ENCODE data around the gene GPR143. TPM values are rescaled to one million over a fixed set of nuclear protein-coding genes. Genes with fewer than 3 reads are reported as not detected.
"Not testable (repeated sequence)": the region's sequence is repeated elsewhere in the genome, so short reads cannot be mapped to it uniquely, and the experiment has no call there.

GPR143 gene
- not detected for total RNA-seq

- Mint-ChIP-seq H3K9me3 (ENCODE audit: insufficient read depth) (no peaks in the 10 kb centered on the region), H3K27me3 (ENCODE audit: low read depth) (peaks cover 12% of the 10 kb centered on the region), H3K27ac (no peak within 1 kb of the TSS), H3K4me1 (ENCODE audit: low read depth) (peaks cover 11% of the 10 kb centered on the region), H3K4me3 (no peak within 1 kb of the TSS), H3K36me3 (ENCODE audit: low read depth) (no peaks in the 10 kb centered on the region)
- ChIA-PET POLR2A (no interaction called here), CTCF (no interaction called here)
- ATAC-seq, result no peak
- no peak for DNase-seq
Observed at GRCh38 chrX:9765737-9766097, at the start of gene GPR143. TSS of gene GPR143 (minus strand) at chrX:9765847. CDS start at chrX:9765817, 30 bp downstream.

GRCh38 chrX:9811086-9811485 lies 45.4 kb upstream of the GPR143 start:
- H3K27me3 Mint-ChIP-seq (ENCODE audit: low read depth); DNase-seq; POLR2A ChIA-PET; H3K9me3 Mint-ChIP-seq (ENCODE audit: insufficient read depth); H3K4me1 Mint-ChIP-seq (ENCODE audit: low read depth); CTCF ChIA-PET; H3K36me3 Mint-ChIP-seq (ENCODE audit: low read depth); H3K4me3 Mint-ChIP-seq; ATAC-seq; H3K27ac Mint-ChIP-seq: not testable (repeated sequence)

- H3K36me3 Mint-ChIP-seq (ENCODE audit: low read depth); H3K4me1 Mint-ChIP-seq (ENCODE audit: low read depth); H3K27ac Mint-ChIP-seq; H3K4me3 Mint-ChIP-seq; CTCF ChIA-PET; POLR2A ChIA-PET; H3K9me3 Mint-ChIP-seq (ENCODE audit: insufficient read depth); DNase-seq; H3K27me3 Mint-ChIP-seq (ENCODE audit: low read depth); ATAC-seq: not testable (repeated sequence)
Observed at GRCh38 chrX:9809876-9810275, 44.2 kb upstream of the GPR143 start.

- Mint-ChIP-seq H3K9me3 (ENCODE audit: insufficient read depth) (no peaks in the 10 kb centered on the region), H3K36me3 (ENCODE audit: low read depth) (no peaks in the 10 kb centered on the region), H3K4me3 (no peak overlapping the region), H3K27ac (no peak overlapping the region), H3K27me3 (ENCODE audit: low read depth) (no peaks in the 10 kb centered on the region), H3K4me1 (ENCODE audit: low read depth) (no peaks in the 10 kb centered on the region)
- ChIA-PET CTCF (no interaction called here), POLR2A (no interaction called here)
- ATAC-seq (no peak), DNase-seq (no peak)
Observed at GRCh38 chrX:9807355-9808182, 41.9 kb upstream of the GPR143 start.

- DNase-seq (no peak), ATAC-seq (no peak)
- peaks cover under 1% of the 10 kb centered on the region for H3K9me3 Mint-ChIP-seq (ENCODE audit: insufficient read depth)
- no peaks in the 10 kb centered on the region for H3K36me3 Mint-ChIP-seq (ENCODE audit: low read depth)
- H3K27me3 Mint-ChIP-seq (ENCODE audit: low read depth), result no peaks in the 10 kb centered on the region
- no peak overlapping the region for H3K4me3 Mint-ChIP-seq
- no peaks in the 10 kb centered on the region for H3K4me1 Mint-ChIP-seq (ENCODE audit: low read depth)
- ChIA-PET POLR2A (no interaction called here), CTCF (no interaction called here)
- no peak overlapping the region for H3K27ac Mint-ChIP-seq
Observed at GRCh38 chrX:9805956-9806355, 40.3 kb upstream of the GPR143 start.

- Mint-ChIP-seq H3K36me3 (ENCODE audit: low read depth) (no peaks in the 10 kb centered on the region), H3K27ac (no peak overlapping the region), H3K27me3 (ENCODE audit: low read depth) (no peaks in the 10 kb centered on the region), H3K9me3 (ENCODE audit: insufficient read depth) (peaks cover 3% of the 10 kb centered on the region), H3K4me3 (no peak overlapping the region), H3K4me1 (ENCODE audit: low read depth) (no peaks in the 10 kb centered on the region)
- POLR2A ChIA-PET, result no interaction called here
- CTCF ChIA-PET, result no interaction called here
- ATAC-seq (no peak), DNase-seq (no peak)
Observed at GRCh38 chrX:9804444-9804843, 38.8 kb upstream of the GPR143 start.

GRCh38 chrX:9802737-9803136 lies 37.1 kb upstream of the GPR143 start:
- no peak overlapping the region for H3K4me3 Mint-ChIP-seq
- H3K27me3 Mint-ChIP-seq (ENCODE audit: low read depth), result no peaks in the 10 kb centered on the region
- H3K4me1 Mint-ChIP-seq (ENCODE audit: low read depth), result no peaks in the 10 kb centered on the region
- DNase-seq, result no peak
- no peak for ATAC-seq
- H3K27ac Mint-ChIP-seq, result no peak overlapping the region
- ChIA-PET POLR2A (no interaction called here), CTCF (no interaction called here)
- H3K9me3 Mint-ChIP-seq (ENCODE audit: insufficient read depth), result peaks cover 3% of the 10 kb centered on the region
- no peaks in the 10 kb centered on the region for H3K36me3 Mint-ChIP-seq (ENCODE audit: low read depth)

GRCh38 chrX:9797384-9798360 lies 32.0 kb upstream of the GPR143 start:
- no peaks in the 10 kb centered on the region for H3K27me3 Mint-ChIP-seq (ENCODE audit: low read depth)
- no peak overlapping the region for H3K27ac Mint-ChIP-seq
- peaks cover 3% of the 10 kb centered on the region for H3K9me3 Mint-ChIP-seq (ENCODE audit: insufficient read depth)
- H3K4me3 Mint-ChIP-seq, result no peak overlapping the region
- DNase-seq (no peak), ATAC-seq (no peak)
- H3K36me3 Mint-ChIP-seq (ENCODE audit: low read depth), result no peaks in the 10 kb centered on the region
- ChIA-PET CTCF (no interaction called here), POLR2A (no interaction called here)
- H3K4me1 Mint-ChIP-seq (ENCODE audit: low read depth), result no peaks in the 10 kb centered on the region

- ATAC-seq, result no peak
- H3K27me3 Mint-ChIP-seq (ENCODE audit: low read depth), result peaks cover 2% of the 10 kb centered on the region
- H3K27ac Mint-ChIP-seq, result no peak overlapping the region
- no peak for DNase-seq
- H3K4me3 Mint-ChIP-seq, result no peak overlapping the region
- ChIA-PET POLR2A (no interaction called here), CTCF (no interaction called here)
- no peaks in the 10 kb centered on the region for H3K9me3 Mint-ChIP-seq (ENCODE audit: insufficient read depth)
- H3K4me1 Mint-ChIP-seq (ENCODE audit: low read depth), result no peaks in the 10 kb centered on the region
- H3K36me3 Mint-ChIP-seq (ENCODE audit: low read depth), result no peaks in the 10 kb centered on the region
Observed at GRCh38 chrX:9794495-9794894, 28.8 kb upstream of the GPR143 start.

GRCh38 chrX:9790866-9791265 lies 25.2 kb upstream of the GPR143 start:
- ChIA-PET CTCF (no interaction called here), POLR2A (no interaction called here)
- Mint-ChIP-seq H3K9me3 (ENCODE audit: insufficient read depth) (no peaks in the 10 kb centered on the region), H3K4me3 (no peak overlapping the region), H3K36me3 (ENCODE audit: low read depth) (no peaks in the 10 kb centered on the region), H3K4me1 (ENCODE audit: low read depth) (no peaks in the 10 kb centered on the region), H3K27me3 (ENCODE audit: low read depth) (peaks cover 19% of the 10 kb centered on the region), H3K27ac (no peak overlapping the region)
- no peak for DNase-seq
- ATAC-seq, result no peak

GRCh38 chrX:9789555-9789954 lies 23.9 kb upstream of the GPR143 start:
- Mint-ChIP-seq H3K27ac (no peak overlapping the region), H3K4me3 (no peak overlapping the region), H3K27me3 (ENCODE audit: low read depth) (peaks cover 26% of the 10 kb centered on the region), H3K9me3 (ENCODE audit: insufficient read depth) (no peaks in the 10 kb centered on the region), H3K4me1 (ENCODE audit: low read depth) (no peaks in the 10 kb centered on the region), H3K36me3 (ENCODE audit: low read depth) (no peaks in the 10 kb centered on the region)
- ATAC-seq (no peak), DNase-seq (no peak)
- ChIA-PET CTCF (no interaction called here), POLR2A (no interaction called here)

GRCh38 chrX:9788911-9789310 lies 23.3 kb upstream of the GPR143 start:
- Mint-ChIP-seq H3K4me3 (no peak overlapping the region), H3K9me3 (ENCODE audit: insufficient read depth) (no peaks in the 10 kb centered on the region), H3K4me1 (ENCODE audit: low read depth) (no peaks in the 10 kb centered on the region), H3K36me3 (ENCODE audit: low read depth) (no peaks in the 10 kb centered on the region), H3K27me3 (ENCODE audit: low read depth) (peaks cover 32% of the 10 kb centered on the region), H3K27ac (no peak overlapping the region)
- CTCF ChIA-PET, result no interaction called here
- ATAC-seq (no peak), DNase-seq (no peak)
- POLR2A ChIA-PET, result no interaction called here
